Stimulated activated CD4-positive, alpha-beta T cell treated with anti-CD3 and anti-CD28 coated beads, Interleukin-15, amount 100 ng/mL, for 48 hours (primary cell): ENCODE data around the gene CDH4.

Experiments used
- DNase-seq, 2 donors: peaks; one replicate each; pipeline ENCODE4 v3.0.0-alpha.2; 2020; ENCODE audit warnings: low read depth in 2 of 2

The CDH4 gene

GRCh38 chr20:61301711-61302525, 49.9 kb downstream of the CDH4 start:
- DNase-seq, result no peak

DNA sequence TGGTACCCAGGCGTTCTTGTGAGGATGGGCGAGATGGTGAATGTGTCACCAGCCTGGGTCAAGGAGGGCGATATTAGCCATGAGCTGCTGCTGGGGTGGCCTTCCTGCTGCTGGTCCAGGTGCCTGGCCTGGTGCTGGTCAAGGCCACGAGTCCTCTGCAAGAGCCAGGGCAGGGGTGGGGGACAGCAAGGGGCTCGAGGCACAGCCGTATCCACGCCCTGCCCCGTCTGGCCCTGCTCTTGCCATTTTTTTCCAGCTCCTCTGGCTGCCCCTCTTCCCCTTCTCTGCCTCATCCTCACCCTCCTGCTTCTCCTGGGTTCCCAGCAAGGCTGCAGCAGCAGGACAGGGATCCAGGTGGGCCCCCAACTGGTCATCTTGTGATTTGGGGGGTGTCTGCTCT, 51.2 kb downstream of the CDH4 start:
- no peak for DNase-seq

- DNase-seq, result no peak
These were observed 51.6 kb downstream of the CDH4 start for GRCh38 chr20:61303675-61304074.

- no peak for DNase-seq
These were observed 52.7 kb downstream of the CDH4 start for GRCh38 chr20:61304750-61305149.

- DNase-seq, result no peak
These were observed 54.9 kb downstream of the CDH4 start for GRCh38 chr20:61306937-61307475.

DNA sequence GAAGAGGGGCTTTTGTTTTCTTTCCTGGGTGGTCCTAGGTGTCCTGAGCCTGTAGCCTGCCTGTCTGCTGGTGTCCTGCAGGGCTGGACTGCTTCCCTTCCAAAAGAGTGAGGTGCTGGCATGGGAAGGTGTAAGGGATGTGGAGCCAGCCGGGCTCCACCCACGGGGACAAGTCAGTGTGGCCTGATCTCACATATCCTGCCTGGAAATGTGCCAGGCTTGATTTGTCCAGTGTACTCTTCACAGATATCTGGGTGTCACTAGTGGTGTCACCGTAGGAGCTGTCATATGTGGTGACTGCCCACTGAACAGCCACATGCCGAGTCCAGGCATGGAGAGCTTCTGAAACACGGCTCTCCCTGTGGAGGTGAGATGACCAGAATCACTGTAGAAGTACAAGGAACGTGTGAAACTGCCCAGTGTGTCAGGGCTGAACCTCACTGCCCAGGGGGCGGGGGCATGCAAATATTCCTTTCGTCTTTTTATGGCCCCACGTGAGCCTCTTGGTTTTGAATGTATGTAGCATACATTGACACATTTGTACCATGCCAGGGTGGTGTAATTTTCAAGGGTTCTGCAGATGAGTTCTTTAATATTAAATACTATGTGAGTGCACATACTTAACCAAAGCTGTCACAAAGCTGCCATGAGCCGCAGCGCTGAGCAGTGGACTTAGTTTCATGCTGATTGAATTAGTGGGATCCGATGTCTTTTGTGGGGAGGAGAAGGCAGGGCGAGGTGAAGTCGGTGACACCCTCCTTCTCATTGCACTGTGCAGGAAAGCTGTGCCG, 55.8 kb downstream of the CDH4 start:
- no peak for DNase-seq

GRCh38 chr20:61308477-61308774, 56.4 kb downstream of the CDH4 start:
- DNase-seq, result no peak

DNA sequence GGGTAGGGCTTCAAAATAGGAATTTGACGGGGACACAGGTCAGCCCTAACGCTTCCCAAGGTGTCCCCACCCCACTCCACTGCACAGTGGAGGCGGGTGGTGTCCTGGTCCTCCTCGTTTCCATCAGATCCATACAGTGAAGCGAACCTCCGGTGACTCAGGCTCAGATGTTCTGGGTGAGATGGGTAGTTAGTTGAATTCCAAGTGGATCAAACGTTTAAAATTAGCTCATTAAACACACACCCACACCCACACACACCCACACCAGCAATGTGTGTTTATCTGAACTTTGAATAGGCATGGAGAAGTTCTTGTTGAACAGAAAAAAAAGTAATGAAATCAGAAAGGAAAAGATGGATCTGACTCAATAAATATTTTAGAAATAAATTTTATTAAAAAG, 58.9 kb downstream of the CDH4 start:
- DNase-seq, result no peak

GRCh38 chr20:61311656-61312387, 59.8 kb downstream of the CDH4 start:
- DNase-seq, result no peak

GRCh38 chr20:61312925-61313324, 60.9 kb downstream of the CDH4 start:
- DNase-seq, result no peak

GRCh38 chr20:61313396-61313795, 61.3 kb downstream of the CDH4 start:
- no peak for DNase-seq

- DNase-seq, result no peak
These were observed 62.4 kb downstream of the CDH4 start for GRCh38 chr20:61314326-61315010.

DNA sequence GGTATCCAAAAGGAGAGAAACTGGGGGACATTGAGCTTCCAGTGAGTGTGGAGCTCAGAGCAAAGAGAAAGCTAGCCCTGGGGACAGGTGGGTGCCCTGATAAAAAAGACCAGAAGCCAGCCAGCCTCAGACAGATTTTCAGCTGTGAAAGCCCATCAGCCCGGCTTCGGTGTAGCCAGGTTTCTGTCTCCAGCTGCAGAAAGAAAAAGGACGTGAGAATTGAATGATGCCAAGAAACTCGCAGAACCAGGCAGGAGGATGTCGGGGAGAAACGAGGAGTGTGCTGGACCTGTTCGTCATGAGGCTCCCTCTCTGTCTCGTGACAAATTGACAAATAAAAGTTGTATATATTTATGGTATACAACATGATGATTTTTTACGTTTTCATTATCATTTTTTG, 63.3 kb downstream of the CDH4 start:
- no peak for DNase-seq

GRCh38 chr20:61316346-61316745, 64.3 kb downstream of the CDH4 start:
- no peak for DNase-seq

GRCh38 chr20:61317966-61318530, 66.0 kb downstream of the CDH4 start:
- no peak for DNase-seq

DNA sequence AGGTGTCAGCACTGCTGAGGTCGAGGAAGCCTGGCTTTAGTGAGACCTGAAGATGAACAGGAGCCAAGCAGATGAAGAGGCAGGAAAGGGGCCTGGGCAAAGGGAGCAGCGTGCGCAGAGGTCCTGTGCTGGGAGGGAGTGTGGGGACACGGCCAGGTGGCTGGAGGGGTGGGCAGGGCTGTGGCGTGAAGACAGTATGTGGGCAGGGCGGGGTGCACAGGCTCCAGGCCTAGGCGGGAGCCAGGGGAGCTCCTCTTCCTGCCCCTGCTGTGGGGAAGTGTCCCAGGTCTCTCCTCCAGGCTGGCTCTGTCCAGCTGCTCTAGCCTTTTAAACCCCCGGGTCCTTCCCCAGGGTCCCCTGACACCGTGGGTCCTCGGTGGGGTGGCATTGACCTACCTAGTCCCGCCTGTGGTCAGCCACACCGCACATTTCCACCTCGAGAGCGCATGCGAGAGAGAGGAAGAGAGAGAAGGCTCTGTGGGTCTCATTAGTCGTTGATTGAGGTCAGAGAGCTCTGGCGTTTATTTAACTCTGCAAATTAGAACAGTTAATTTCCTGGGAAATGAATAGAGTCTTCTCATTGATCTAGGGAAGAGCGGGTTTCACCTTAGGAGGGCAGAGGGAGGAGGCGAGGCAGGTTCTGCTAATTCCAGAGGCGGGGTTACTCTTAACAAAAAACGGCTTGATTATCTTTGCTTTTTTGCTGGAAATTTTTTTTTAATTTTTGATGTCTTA, 68.8 kb downstream of the CDH4 start:
- DNase-seq, result no peak

DNA sequence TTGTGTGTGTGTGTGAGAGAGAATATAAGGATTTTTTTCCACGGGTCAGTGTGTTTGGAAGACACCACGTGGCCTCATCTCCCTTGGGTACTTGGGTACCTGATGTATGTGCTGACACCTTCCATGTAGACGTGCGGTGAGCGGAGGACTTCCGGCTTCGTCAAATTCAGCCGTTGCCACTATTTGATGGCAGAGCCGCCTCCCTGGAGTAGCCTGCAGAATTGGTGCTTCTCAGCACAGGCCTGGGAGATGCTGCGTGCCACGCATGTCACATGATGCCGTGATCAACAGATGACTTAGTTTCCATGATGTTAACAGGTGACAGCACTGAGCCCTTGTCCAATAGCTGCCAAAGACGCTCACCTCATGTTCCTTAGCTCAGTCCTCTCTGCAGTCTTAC, 69.4 kb downstream of the CDH4 start:
- no peak for DNase-seq

- no peak for DNase-seq
These were observed 70.2 kb downstream of the CDH4 start for GRCh38 chr20:61322151-61322865.

- DNase-seq, result no peak
These were observed 72.8 kb downstream of the CDH4 start for GRCh38 chr20:61324906-61325305.

GRCh38 chr20:61325718-61326117, 73.7 kb downstream of the CDH4 start:
- no peak for DNase-seq
